Subcutaneous adipose tissue (tissue), 4 donors: ENCODE results near the gene FKBP5. TPM values are rescaled to one million over a fixed set of nuclear protein-coding genes. Genes with fewer than 3 reads are reported as not detected.

Source experiments
- total RNA-seq, 4 donors: library from RNA; depleted of rRNA; stranded (reverse); fragments of >200 nt; gene quantifications; one replicate each; pipeline ENCODE4 v1.1.0, GENCODE V29; 2016
- TF ChIP-seq, protein P1 (sequence below): fragments of 450-650 bp; IDR thresholded peaks from one replicate; pipeline ENCODE4 v1.5.1; 2016; ENCODE audit warnings: low read depth, mild to moderate bottlenecking, control low read depth, antibody characterized with exemption, moderate library complexity

FKBP5 gene
- total RNA-seq, 4 donors from 2014 or later = 332 to 758 (median 703) TPM

DNA sequence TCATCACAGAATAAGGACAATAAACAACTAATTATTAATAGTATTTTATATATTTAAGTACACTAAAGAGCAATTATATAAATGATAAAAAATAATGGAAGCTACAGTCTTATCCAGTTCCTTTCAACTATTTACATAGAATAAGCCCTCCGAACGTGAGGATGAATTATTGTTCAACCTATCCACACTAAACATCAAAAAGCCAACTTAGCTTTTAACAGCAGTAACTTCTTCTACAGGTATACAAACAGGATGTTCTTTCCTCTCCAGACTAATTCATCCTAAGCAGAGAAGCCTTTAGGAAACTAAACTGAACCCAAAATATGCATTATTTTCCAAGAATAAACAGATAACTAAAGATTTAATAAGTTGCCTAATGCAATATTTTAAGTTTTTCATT is 2.3 kb downstream of the FKBP5 start:
- TF ChIP-seq, protein P1, sequence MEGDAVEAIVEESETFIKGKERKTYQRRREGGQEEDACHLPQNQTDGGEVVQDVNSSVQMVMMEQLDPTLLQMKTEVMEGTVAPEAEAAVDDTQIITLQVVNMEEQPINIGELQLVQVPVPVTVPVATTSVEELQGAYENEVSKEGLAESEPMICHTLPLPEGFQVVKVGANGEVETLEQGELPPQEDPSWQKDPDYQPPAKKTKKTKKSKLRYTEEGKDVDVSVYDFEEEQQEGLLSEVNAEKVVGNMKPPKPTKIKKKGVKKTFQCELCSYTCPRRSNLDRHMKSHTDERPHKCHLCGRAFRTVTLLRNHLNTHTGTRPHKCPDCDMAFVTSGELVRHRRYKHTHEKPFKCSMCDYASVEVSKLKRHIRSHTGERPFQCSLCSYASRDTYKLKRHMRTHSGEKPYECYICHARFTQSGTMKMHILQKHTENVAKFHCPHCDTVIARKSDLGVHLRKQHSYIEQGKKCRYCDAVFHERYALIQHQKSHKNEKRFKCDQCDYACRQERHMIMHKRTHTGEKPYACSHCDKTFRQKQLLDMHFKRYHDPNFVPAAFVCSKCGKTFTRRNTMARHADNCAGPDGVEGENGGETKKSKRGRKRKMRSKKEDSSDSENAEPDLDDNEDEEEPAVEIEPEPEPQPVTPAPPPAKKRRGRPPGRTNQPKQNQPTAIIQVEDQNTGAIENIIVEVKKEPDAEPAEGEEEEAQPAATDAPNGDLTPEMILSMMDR = no peak

DNA sequence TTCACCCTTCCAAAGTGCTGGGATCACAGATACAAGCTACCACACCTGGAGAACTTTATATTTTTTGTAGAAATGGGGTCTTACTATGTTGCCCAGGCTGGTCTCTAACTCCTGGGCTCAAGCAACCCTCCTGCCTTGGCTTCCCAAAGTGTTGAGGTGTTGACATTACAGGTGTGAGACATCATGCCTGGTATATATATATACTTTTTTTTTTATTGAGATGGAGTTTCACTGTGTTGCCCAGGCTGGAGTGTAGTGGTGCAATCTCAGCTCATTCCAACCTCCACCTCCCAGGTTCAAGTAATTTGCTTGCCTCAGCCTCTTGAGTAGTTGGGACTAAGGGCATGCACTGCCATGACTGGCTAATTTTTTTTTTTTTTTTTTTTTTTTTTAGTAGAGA is 5.4 kb downstream of the FKBP5 start:
- TF ChIP-seq, protein P1 = no peak

DNA sequence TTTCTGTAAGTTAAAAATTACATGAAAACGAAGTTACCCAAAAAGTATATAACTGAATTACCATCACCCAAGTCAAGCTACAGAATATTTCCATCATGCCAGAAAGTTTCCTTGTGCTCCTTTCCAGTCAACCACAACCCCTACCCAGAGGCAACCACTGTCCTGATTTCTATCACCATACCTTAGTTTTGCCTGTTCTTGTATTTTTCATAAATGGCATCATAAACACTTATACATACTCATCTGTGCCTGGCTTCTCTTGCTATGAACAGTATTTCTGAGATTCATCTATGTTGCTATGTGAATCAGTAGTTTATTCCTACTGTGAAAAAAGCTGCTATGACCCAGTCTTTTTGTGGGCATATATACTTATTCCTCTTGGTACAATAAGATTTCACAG is 7.4 kb downstream of the FKBP5 start:
- TF ChIP-seq, protein P1 = no peak

DNA sequence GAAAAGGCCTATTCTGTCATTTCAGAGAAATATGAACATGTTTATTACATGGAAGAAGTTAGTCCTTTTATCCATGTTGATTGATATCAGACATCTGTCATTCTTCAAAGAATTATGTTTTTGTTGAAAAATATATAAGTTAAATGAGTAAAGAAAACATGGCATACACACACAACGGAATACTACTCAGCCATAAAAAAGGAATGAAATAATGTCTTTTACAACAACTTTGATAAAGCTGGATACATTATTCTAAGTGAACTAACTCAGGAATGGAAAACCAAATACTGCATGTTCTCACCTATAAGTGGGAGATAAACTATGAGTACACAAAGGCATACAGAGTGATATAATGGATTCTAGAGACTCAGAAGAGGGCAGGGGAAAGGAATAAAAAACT is 9.3 kb downstream of the FKBP5 start:
- TF ChIP-seq, protein P1 = no peak

DNA sequence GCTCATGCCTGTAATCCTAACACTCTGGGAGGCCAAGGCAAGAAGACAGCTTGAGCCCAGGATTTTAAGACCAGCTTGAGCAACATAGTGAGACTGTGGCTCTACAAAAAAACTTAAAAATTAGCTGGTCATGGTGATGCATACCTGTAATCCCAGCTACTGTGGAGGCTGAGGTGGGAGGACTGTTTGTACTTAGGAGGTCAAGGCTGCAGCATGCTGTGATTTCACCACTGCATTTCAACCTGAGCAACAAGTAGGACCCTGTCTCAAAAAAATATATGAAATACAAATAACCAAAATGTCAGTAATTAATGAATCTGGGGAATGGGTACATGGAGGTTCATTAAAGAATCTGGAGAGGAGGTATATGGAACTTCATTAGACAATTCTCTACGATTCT is 9.9 kb downstream of the FKBP5 start:
- TF ChIP-seq, protein P1 = no peak

DNA sequence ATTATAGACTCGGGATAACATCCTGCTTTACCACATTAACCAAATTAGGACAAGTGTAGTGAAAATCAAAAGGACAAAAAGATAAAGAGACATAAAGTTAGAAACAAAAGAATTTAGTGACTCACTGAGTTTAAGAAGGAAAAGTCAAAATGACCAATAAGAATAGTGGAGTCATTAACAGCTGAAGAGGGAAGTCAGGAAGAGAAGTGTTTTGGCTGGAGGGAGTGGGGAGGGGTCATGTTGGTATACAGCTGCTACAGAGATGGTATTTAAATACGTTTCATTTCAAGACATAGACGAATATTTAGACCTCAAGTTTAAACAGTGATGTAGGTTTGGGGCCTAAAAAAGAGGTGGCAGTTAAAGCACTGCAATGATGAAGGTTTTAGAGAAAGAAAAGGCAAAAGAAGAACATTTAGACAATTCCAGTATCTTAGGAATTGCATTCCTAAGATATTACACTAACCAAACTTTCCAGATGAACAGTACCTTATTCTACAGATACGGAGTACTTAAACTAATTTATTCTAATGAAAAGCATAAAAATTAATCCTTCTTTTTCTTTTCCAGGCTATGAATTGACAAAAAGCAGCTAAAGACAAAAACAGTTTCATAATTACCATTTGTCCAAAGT is 10.6 kb downstream of the FKBP5 start:
- TF ChIP-seq, protein P1 = no peak

DNA sequence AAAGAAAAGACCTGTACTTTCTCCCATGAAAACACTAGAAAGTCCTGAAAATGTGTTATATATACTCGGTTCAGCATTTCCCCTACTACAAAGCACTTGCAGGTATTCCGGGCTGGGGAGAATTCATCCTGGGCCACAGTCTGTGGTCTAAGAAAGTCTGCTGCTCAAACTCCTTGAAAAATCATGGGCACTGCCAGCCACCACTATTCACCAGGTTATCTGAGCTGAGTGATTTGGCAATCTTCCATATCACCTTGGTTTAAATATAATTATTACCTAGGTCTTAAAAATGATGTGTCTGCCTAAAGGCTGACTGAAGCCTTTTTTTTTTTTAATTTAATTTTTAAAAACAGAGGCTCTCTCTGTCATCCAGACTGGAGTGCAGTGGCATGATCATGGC is 11.3 kb downstream of the FKBP5 start:
- TF ChIP-seq, protein P1 = no peak
